NK-92 (cell line): ENCODE results near the gene CYFIP2.

Source experiments
- DNase-seq: peaks from one replicate; lab custom pipeline; 2025; ENCODE audit not compliant: unreplicated experiment; lab: John Stamatoyannopoulos, UW

CYFIP2 gene

GRCh38 chr5:157285310-157286035, 19.6 kb downstream of the CYFIP2 start:
- DNase-seq, result no peak

GRCh38 chr5:157286761-157287211, 20.9 kb downstream of the CYFIP2 start:
- DNase-seq, result no peak

- no peak for DNase-seq
Observed at GRCh38 chr5:157288405-157289163, 22.7 kb downstream of the CYFIP2 start.

GRCh38 chr5:157289164-157289819, 23.4 kb downstream of the CYFIP2 start:
- DNase-seq, result no peak

GRCh38 chr5:157290156-157290980, 24.4 kb downstream of the CYFIP2 start:
- DNase-seq, result no peak

- DNase-seq, result no peak
Observed at GRCh38 chr5:157290981-157291711, 25.2 kb downstream of the CYFIP2 start.

GRCh38 chr5:157292599-157292998, 26.7 kb downstream of the CYFIP2 start:
- no peak for DNase-seq

GRCh38 chr5:157294407-157295091, 28.6 kb downstream of the CYFIP2 start:
- no peak for DNase-seq

GRCh38 chr5:157295247-157295646, 29.3 kb downstream of the CYFIP2 start:
- DNase-seq, result no peak

GRCh38 chr5:157300564-157300963, 34.6 kb downstream of the CYFIP2 start:
- DNase-seq, result no peak

GRCh38 chr5:157301066-157301465, 35.1 kb downstream of the CYFIP2 start:
- DNase-seq, result no peak

- no peak for DNase-seq
Observed at GRCh38 chr5:157303023-157303422, 37.1 kb downstream of the CYFIP2 start.

GRCh38 chr5:157303667-157304327, 37.9 kb downstream of the CYFIP2 start:
- DNase-seq, result no peak

GRCh38 chr5:157306081-157306480, 40.2 kb downstream of the CYFIP2 start:
- no peak for DNase-seq

GRCh38 chr5:157306692-157307471, 41.0 kb downstream of the CYFIP2 start:
- DNase-seq, result no peak

- DNase-seq, result no peak
Observed at GRCh38 chr5:157308836-157309465, 43.0 kb downstream of the CYFIP2 start.

- DNase-seq, result no peak
Observed at GRCh38 chr5:157309796-157310195, 43.9 kb downstream of the CYFIP2 start.

GRCh38 chr5:157311595-157311994, 45.7 kb downstream of the CYFIP2 start:
- DNase-seq, result no peak
